Suprapubic skin (tissue), 4 donors: ENCODE data around the gene L1TD1. TPM values are rescaled to one million over a fixed set of nuclear protein-coding genes. Genes with fewer than 3 reads are reported as not detected.
"Not testable (repeated sequence)": the region's sequence is repeated elsewhere in the genome, so short reads cannot be mapped to it uniquely, and the experiment has no call there.

Source experiments
- DNase-seq, 2 donors: peaks; one replicate each; pipeline ENCODE4 v3.0.0-alpha.2; 2019; ENCODE audit warnings: low spot score in 2 of 2
- H3K27ac ChIP-seq: fragments of 200-600 bp; sonication (generic); one replicate; pipeline ENCODE4 v1.5.1; 2019
- H3K27me3 ChIP-seq: fragments of 200-600 bp; sonication (generic); one replicate; pipeline ENCODE4 v1.5.1; 2019
- H3K36me3 ChIP-seq: fragments of 200-600 bp; sonication (generic); one replicate; pipeline ENCODE4 v1.5.1; 2019
- H3K4me1 ChIP-seq: fragments of 200-600 bp; sonication (generic); one replicate; pipeline ENCODE4 v1.5.1; 2019
- H3K4me3 ChIP-seq: fragments of 200-600 bp; sonication (generic); one replicate; pipeline ENCODE4 v1.5.1; 2019; ENCODE audit warnings: mild to moderate bottlenecking
- H3K9me3 ChIP-seq: fragments of 200-600 bp; sonication (generic); one replicate; pipeline ENCODE4 v1.5.1; 2019
- CTCF ChIP-seq, 2 donors: fragments of 200-600 bp in 1 of 2; fragments of 450-650 bp in 1 of 2; sonication (generic) in 1 of 2; IDR thresholded peaks; one replicate each; pipeline ENCODE4 v1.5.1; 2016 to 2019; ENCODE audit warnings: antibody characterized with exemption in 2 of 2, mild to moderate bottlenecking in 1 of 2, moderate library complexity in 1 of 2
- EP300 ChIP-seq: sonication (generic); formaldehyde crosslinking; IDR thresholded peaks from one replicate; pipeline ENCODE4 v1.6.1; 2017; ENCODE audit warnings: antibody characterized with exemption
- POLR2A ChIP-seq, 2 donors: fragments of 450-650 bp; IDR thresholded peaks; one replicate each; pipeline ENCODE4 v1.6.1; 2017; ENCODE audit warnings: antibody characterized with exemption in 2 of 2, mild to moderate bottlenecking in 2 of 2, moderate library complexity in 2 of 2
- POLR2AphosphoS5 ChIP-seq, 3 donors: sonication (generic); formaldehyde crosslinking; IDR thresholded peaks; one replicate each; pipeline ENCODE4 v1.6.1; 2017; ENCODE audit warnings: antibody characterized with exemption in 3 of 3
- WGBS: methylation state at CpG from one replicate; pipeline ENCODE4 v1.1.5; 2018; 5-methylcytosine and 5-hydroxymethylcytosine counted together
- total RNA-seq, 4 donors: library from RNA; depleted of rRNA; stranded (reverse); fragments of >200 nt; gene quantifications; one replicate each; pipeline ENCODE4 v1.1.0, GENCODE V29; 2016

L1TD1 gene
- total RNA-seq, 4 donors from 2014 or later: 0.16 TPM; not detected in 3

GRCh38 chr1:62233926-62234450 lies 39.3 kb downstream of the L1TD1 start:
- no peak for DNase-seq
- H3K36me3 ChIP-seq: no peaks in the 10 kb centered on the region
- 89% methylated on average over 7 of the region's 7 CpGs for WGBS
- TF ChIP-seq CTCF (IDR thresholded peaks at IDR 0.05): no peak
- TF ChIP-seq POLR2A (IDR thresholded peaks at IDR 0.05): no peak
- no peak for TF ChIP-seq POLR2AphosphoS5 (IDR thresholded peaks at IDR 0.05)
- no peak for TF ChIP-seq EP300
- no peak overlapping the region for H3K4me3 ChIP-seq
- no peaks in the 10 kb centered on the region for H3K4me1 ChIP-seq
- H3K27me3 ChIP-seq: no peaks in the 10 kb centered on the region
- H3K9me3 ChIP-seq: no peaks in the 10 kb centered on the region
- H3K27ac ChIP-seq: no peak overlapping the region

GRCh38 chr1:62234688-62235087 lies 40.0 kb downstream of the L1TD1 start:
- no peaks in the 10 kb centered on the region for H3K4me1 ChIP-seq
- H3K27ac ChIP-seq: no peak overlapping the region
- H3K27me3 ChIP-seq: no peaks in the 10 kb centered on the region
- H3K4me3 ChIP-seq: no peak overlapping the region
- no peaks in the 10 kb centered on the region for H3K9me3 ChIP-seq
- WGBS: 87% methylated on average over 6 of the region's 6 CpGs
- DNase-seq: no peak
- H3K36me3 ChIP-seq: no peaks in the 10 kb centered on the region
- TF ChIP-seq EP300: no peak
- no peak for TF ChIP-seq CTCF (IDR thresholded peaks at IDR 0.05)
- TF ChIP-seq POLR2AphosphoS5 (IDR thresholded peaks at IDR 0.05): no peak
- no peak for TF ChIP-seq POLR2A (IDR thresholded peaks at IDR 0.05)

GRCh38 chr1:62235576-62235975 lies 40.9 kb downstream of the L1TD1 start:
- no peaks in the 10 kb centered on the region for H3K9me3 ChIP-seq
- no peak for DNase-seq
- 93% methylated on average over 2 of the region's 2 CpGs for WGBS
- H3K36me3 ChIP-seq: no peaks in the 10 kb centered on the region
- no peak overlapping the region for H3K4me3 ChIP-seq
- no peaks in the 10 kb centered on the region for H3K27me3 ChIP-seq
- H3K27ac ChIP-seq: no peak overlapping the region
- no peaks in the 10 kb centered on the region for H3K4me1 ChIP-seq
- TF ChIP-seq POLR2A (IDR thresholded peaks at IDR 0.05): no peak
- TF ChIP-seq EP300: no peak
- no peak for TF ChIP-seq POLR2AphosphoS5 (IDR thresholded peaks at IDR 0.05)
- TF ChIP-seq CTCF (IDR thresholded peaks at IDR 0.05): no peak

- Histone ChIP-seq H3K27me3 (no peaks in the 10 kb centered on the region), H3K4me1 (no peaks in the 10 kb centered on the region), H3K9me3 (no peaks in the 10 kb centered on the region), H3K4me3 (no peak overlapping the region), H3K27ac (no peak overlapping the region), H3K36me3 (no peaks in the 10 kb centered on the region)
- WGBS: 37% methylated on average over 4 of the region's 4 CpGs
- no peak for TF ChIP-seq POLR2A (IDR thresholded peaks at IDR 0.05)
- DNase-seq: no peak
These were observed 42.7 kb downstream of the L1TD1 start for GRCh38 chr1:62237361-62237760.

GRCh38 chr1:62237950-62238374 lies 43.3 kb downstream of the L1TD1 start:
- Histone ChIP-seq H3K27me3 (no peaks in the 10 kb centered on the region), H3K4me3 (no peak overlapping the region), H3K27ac (no peak overlapping the region), H3K9me3 (no peaks in the 10 kb centered on the region), H3K4me1 (no peaks in the 10 kb centered on the region), H3K36me3 (no peaks in the 10 kb centered on the region)
- DNase-seq: no peak
- no peak for TF ChIP-seq POLR2AphosphoS5 (IDR thresholded peaks at IDR 0.05)
- TF ChIP-seq CTCF (IDR thresholded peaks at IDR 0.05): no peak
- TF ChIP-seq POLR2A (IDR thresholded peaks at IDR 0.05): no peak
- TF ChIP-seq EP300: no peak
- 44% methylated on average over 8 of the region's 8 CpGs for WGBS

- H3K27me3 ChIP-seq: no peaks in the 10 kb centered on the region
- 94% methylated on average over 9 of the region's 9 CpGs for WGBS
These were observed 43.9 kb downstream of the L1TD1 start for GRCh38 chr1:62238507-62238906.

GRCh38 chr1:62239652-62240403 lies 45.2 kb downstream of the L1TD1 start:
- H3K9me3 ChIP-seq, H3K36me3 ChIP-seq, H3K4me1 ChIP-seq, H3K27me3 ChIP-seq, H3K4me3 ChIP-seq, H3K27ac ChIP-seq, DNase-seq: not testable (repeated sequence)
- 97% methylated on average over 3 of the region's 3 CpGs for WGBS

More at GRCh38 chr1:62238507-62238906, 43.9 kb downstream of the L1TD1 start:
- Histone ChIP-seq H3K27ac (no peak overlapping the region), H3K4me3 (no peak overlapping the region), H3K4me1 (no peaks in the 10 kb centered on the region), H3K36me3 (no peaks in the 10 kb centered on the region), H3K9me3 (no peaks in the 10 kb centered on the region)
- DNase-seq: no peak
- no peak for TF ChIP-seq CTCF (IDR thresholded peaks at IDR 0.05)
- no peak for TF ChIP-seq POLR2A (IDR thresholded peaks at IDR 0.05)
- no peak for TF ChIP-seq POLR2AphosphoS5 (IDR thresholded peaks at IDR 0.05)
- no peak for TF ChIP-seq EP300
